Activated T-cell treated with anti-CD3 and anti-CD28 coated beads for 4 hours (primary cell): Measurements from ENCODE around the gene FEN1.

ENCODE experiments used
- DNase-seq: peaks from one replicate; pipeline ENCODE4 v3.0.0-alpha.2; 2020

FEN1 gene

GRCh38 chr11:61826930-61827570 lies 34.3 kb downstream of the FEN1 start:
- no peak for DNase-seq

GRCh38 chr11:61827571-61828378 lies 35.1 kb downstream of the FEN1 start, which contains the start of gene FADS2:
Gene FADS2 (plus strand): TSS chr11:61828300. CDS start chr11:61828391, 91 bp downstream.
- peak; percentile 45 for DNase-seq

GRCh38 chr11:61828379-61828628 lies 35.6 kb downstream of the FEN1 start:
- DNase-seq, result no peak

GRCh38 chr11:61828629-61829407 lies 36.1 kb downstream of the FEN1 start:
- DNase-seq, result no peak

- no peak for DNase-seq
Measured at GRCh38 chr11:61829806-61830205, 37.1 kb downstream of the FEN1 start.

GRCh38 chr11:61830237-61831105 lies 37.8 kb downstream of the FEN1 start:
- no peak for DNase-seq

GRCh38 chr11:61832207-61832606 lies 39.5 kb downstream of the FEN1 start:
- no peak for DNase-seq

- DNase-seq, result no peak
Measured at GRCh38 chr11:61832754-61833153, 40.0 kb downstream of the FEN1 start.

GRCh38 chr11:61833471-61833870 lies 40.8 kb downstream of the FEN1 start:
- DNase-seq, result no peak

GRCh38 chr11:61833926-61834277 lies 41.2 kb downstream of the FEN1 start:
- DNase-seq, result no peak

GRCh38 chr11:61834278-61835048 lies 41.8 kb downstream of the FEN1 start:
- DNase-seq, result no peak

GRCh38 chr11:61836193-61836592 lies 43.5 kb downstream of the FEN1 start:
- DNase-seq, result no peak

- no peak for DNase-seq
Measured at GRCh38 chr11:61837411-61838005, 44.8 kb downstream of the FEN1 start.

GRCh38 chr11:61838501-61838900 lies 45.8 kb downstream of the FEN1 start:
- DNase-seq, result no peak

- no peak for DNase-seq
Measured at GRCh38 chr11:61838921-61839320, 46.2 kb downstream of the FEN1 start.

GRCh38 chr11:61839742-61840141 lies 47.0 kb downstream of the FEN1 start:
- DNase-seq, result no peak

GRCh38 chr11:61840371-61840770 lies 47.7 kb downstream of the FEN1 start:
- no peak for DNase-seq

GRCh38 chr11:61841636-61842527 lies 49.2 kb downstream of the FEN1 start:
- no peak for DNase-seq

- DNase-seq, result no peak
Measured at GRCh38 chr11:61842528-61842820, 49.8 kb downstream of the FEN1 start.

GRCh38 chr11:61844909-61845565 lies 52.3 kb downstream of the FEN1 start:
- DNase-seq, result no peak
